Neural progenitor cell (in vitro differentiated cells): Measurements from ENCODE around the gene VWA3A. TPM values are rescaled to one million over a fixed set of nuclear protein-coding genes. Genes with fewer than 3 reads are reported as not detected.
"Not testable (repeated sequence)": the region's sequence is repeated elsewhere in the genome, so short reads cannot be mapped to it uniquely, and the experiment has no call there.

ENCODE experiments used
- DNase-seq: peaks from one replicate; pipeline ENCODE4 v3.0.0-alpha.2; 2016; ENCODE audit warnings: low spot score
- H2AFZ ChIP-seq: fragments of 200-600 bp; sonication (generic); replicated peaks from 2 replicates; pipeline ENCODE4 v1.6.1; 2016; ENCODE audit warnings: antibody characterized with exemption
- H3F3A ChIP-seq: fragments of 200-600 bp; sonication (generic); 2 replicates; pipeline ENCODE4 v1.6.1; 2016; ENCODE audit warnings: antibody characterized with exemption, low read depth
- H3K27ac ChIP-seq: fragments of 200-600 bp; sonication (generic); 2 replicates; pipeline ENCODE4 v1.5.1; 2016; ENCODE audit warnings: mild to moderate bottlenecking
- H3K27me3 ChIP-seq: fragments of 200-600 bp; sonication (generic); 2 replicates; pipeline ENCODE4 v1.6.1; 2016; ENCODE audit warnings: mild to moderate bottlenecking, moderate library complexity
- H3K36me3 ChIP-seq: fragments of 200-600 bp; sonication (generic); 2 replicates; pipeline ENCODE4 v1.5.1; 2016
- H3K4me1 ChIP-seq: fragments of 200-600 bp; sonication (generic); 2 replicates; pipeline ENCODE4 v1.6.1; 2016; ENCODE audit warnings: mixed run types
- H3K4me2 ChIP-seq: fragments of 200-600 bp; sonication (generic); 2 replicates; pipeline ENCODE4 v1.6.1; 2016
- H3K4me3 ChIP-seq: fragments of 200-600 bp; sonication (generic); 2 replicates; pipeline ENCODE4 v1.5.1; 2016
- H3K79me2 ChIP-seq: fragments of 200-600 bp; sonication (generic); 2 replicates; pipeline ENCODE4 v1.6.1; 2016; ENCODE audit warnings: low read depth
- H3K9ac ChIP-seq: fragments of 200-600 bp; sonication (generic); 2 replicates; pipeline ENCODE4 v1.6.1; 2016
- H3K9me3 ChIP-seq: fragments of 200-600 bp; sonication (generic); 2 replicates; pipeline ENCODE4 v1.5.1; 2016; ENCODE audit warnings: low read depth
- H4K20me1 ChIP-seq: fragments of 200-600 bp; sonication (generic); 2 replicates; pipeline ENCODE4 v1.6.1; 2016; ENCODE audit warnings: low read depth
- H3K27ac Mint-ChIP-seq: 3 replicates; pipeline ENCODE4 v1.8.0; 2021; ENCODE audit warnings: mixed read lengths
- H3K27me3 Mint-ChIP-seq: 2 replicates; pipeline ENCODE4 v1.8.0; 2022; ENCODE audit warnings: low read depth, mild to moderate bottlenecking, inconsistent platforms, moderate library complexity, mixed read lengths; ENCODE audit not compliant: insufficient read depth
- H3K36me3 Mint-ChIP-seq: 3 replicates; pipeline ENCODE4 v1.8.0; 2021; ENCODE audit warnings: mixed read lengths
- H3K4me1 Mint-ChIP-seq: 3 replicates; pipeline ENCODE4 v1.8.0; 2021; ENCODE audit warnings: mixed read lengths
- H3K4me3 Mint-ChIP-seq: 3 replicates; pipeline ENCODE4 v1.8.0; 2021; ENCODE audit warnings: mild to moderate bottlenecking, moderate library complexity, mixed read lengths
- H3K9me3 Mint-ChIP-seq: 3 replicates; pipeline ENCODE4 v1.8.0; 2020; ENCODE audit warnings: mixed read lengths
- EZH2 ChIP-seq: fragments of 200-600 bp; sonication (generic); IDR thresholded peaks from 2 replicates; pipeline ENCODE4 v1.6.1; 2017; ENCODE audit warnings: antibody characterized with exemption, mild to moderate bottlenecking, moderate library complexity
- EZH2phosphoT487 ChIP-seq: fragments of 200-600 bp; sonication (generic); IDR thresholded peaks from 2 replicates; pipeline ENCODE4 v1.6.1; 2017; ENCODE audit warnings: antibody characterized with exemption
- total RNA-seq: library from RNA; depleted of rRNA; stranded (reverse); fragments of >200 nt; gene quantifications from 2 replicates; pipeline ENCODE4 v1.2.3, GENCODE V29; 2015; ENCODE audit warnings: low replicate concordance
- TF ChIP-seq, protein P1 (sequence below): fragments of 200-600 bp; sonication (generic); IDR thresholded peaks from 2 replicates; pipeline ENCODE4 v1.5.1; 2017; ENCODE audit warnings: antibody characterized with exemption, mild to moderate bottlenecking

Gene VWA3A
- total RNA-seq, 1 donor from 2014 or later = 1.0 TPM

DNA sequence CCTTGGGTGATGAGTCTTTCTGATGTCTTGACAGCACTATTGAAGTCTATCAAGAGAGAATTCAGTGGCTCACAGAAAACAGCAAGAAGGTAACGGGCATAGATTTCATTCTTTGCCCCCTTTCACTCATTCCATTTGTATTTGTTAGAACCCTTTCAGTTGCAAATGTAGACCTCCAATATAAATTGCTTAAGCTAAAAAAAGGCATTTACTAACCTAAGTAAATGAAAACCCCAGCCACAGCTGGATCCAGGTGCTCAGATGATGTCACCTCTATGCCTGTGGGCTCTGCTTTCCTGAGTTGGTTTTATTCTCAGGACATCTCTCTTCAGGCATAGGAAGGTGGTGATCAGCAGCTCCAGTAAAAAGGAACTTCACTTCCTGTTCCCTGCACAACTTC lies 11.1 kb downstream of the VWA3A start:
- Mint-ChIP-seq H3K36me3 (no peaks in the 10 kb centered on the region), H3K4me3 (no peak overlapping the region), H3K27ac (no peak overlapping the region), H3K4me1 (peaks cover 3% of the 10 kb centered on the region), H3K27me3 (peaks cover 5% of the 10 kb centered on the region), H3K9me3 (no peaks in the 10 kb centered on the region)
- H3K4me3 ChIP-seq = no peak overlapping the region
- H2AFZ ChIP-seq = no peak overlapping the region
- H3K9ac ChIP-seq = no peak overlapping the region
- H3K79me2 ChIP-seq = no peaks in the 10 kb centered on the region
- H4K20me1 ChIP-seq = no peaks in the 10 kb centered on the region
- no peak overlapping the region for H3K27ac ChIP-seq
- no peaks in the 10 kb centered on the region for H3K27me3 ChIP-seq
- no peaks in the 10 kb centered on the region for H3F3A ChIP-seq
- no peaks in the 10 kb centered on the region for H3K9me3 ChIP-seq
- no peaks in the 10 kb centered on the region for H3K36me3 ChIP-seq
- no peaks in the 10 kb centered on the region for H3K4me1 ChIP-seq
- H3K4me2 ChIP-seq = no peak overlapping the region
- TF ChIP-seq, protein P1, sequence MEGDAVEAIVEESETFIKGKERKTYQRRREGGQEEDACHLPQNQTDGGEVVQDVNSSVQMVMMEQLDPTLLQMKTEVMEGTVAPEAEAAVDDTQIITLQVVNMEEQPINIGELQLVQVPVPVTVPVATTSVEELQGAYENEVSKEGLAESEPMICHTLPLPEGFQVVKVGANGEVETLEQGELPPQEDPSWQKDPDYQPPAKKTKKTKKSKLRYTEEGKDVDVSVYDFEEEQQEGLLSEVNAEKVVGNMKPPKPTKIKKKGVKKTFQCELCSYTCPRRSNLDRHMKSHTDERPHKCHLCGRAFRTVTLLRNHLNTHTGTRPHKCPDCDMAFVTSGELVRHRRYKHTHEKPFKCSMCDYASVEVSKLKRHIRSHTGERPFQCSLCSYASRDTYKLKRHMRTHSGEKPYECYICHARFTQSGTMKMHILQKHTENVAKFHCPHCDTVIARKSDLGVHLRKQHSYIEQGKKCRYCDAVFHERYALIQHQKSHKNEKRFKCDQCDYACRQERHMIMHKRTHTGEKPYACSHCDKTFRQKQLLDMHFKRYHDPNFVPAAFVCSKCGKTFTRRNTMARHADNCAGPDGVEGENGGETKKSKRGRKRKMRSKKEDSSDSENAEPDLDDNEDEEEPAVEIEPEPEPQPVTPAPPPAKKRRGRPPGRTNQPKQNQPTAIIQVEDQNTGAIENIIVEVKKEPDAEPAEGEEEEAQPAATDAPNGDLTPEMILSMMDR = no peak
- TF ChIP-seq EZH2 (no peak), EZH2phosphoT487 (no peak)
- DNase-seq = no peak

- Histone ChIP-seq H3K27me3 (no peaks in the 10 kb centered on the region), H3K79me2 (no peaks in the 10 kb centered on the region), H3K9ac (no peak overlapping the region), H3F3A (no peaks in the 10 kb centered on the region), H4K20me1 (no peaks in the 10 kb centered on the region), H2AFZ (no peak overlapping the region), H3K27ac (no peak overlapping the region), H3K4me2 (no peak overlapping the region), H3K36me3 (no peaks in the 10 kb centered on the region), H3K9me3 (no peaks in the 10 kb centered on the region), H3K4me3 (no peak overlapping the region), H3K4me1 (no peaks in the 10 kb centered on the region)
- DNase-seq = no peak
- no peaks in the 10 kb centered on the region for H3K4me1 Mint-ChIP-seq
- no peaks in the 10 kb centered on the region for H3K9me3 Mint-ChIP-seq
- H3K27me3 Mint-ChIP-seq = peaks cover 2% of the 10 kb centered on the region
- TF ChIP-seq EZH2 (no peak), EZH2phosphoT487 (no peak)
- TF ChIP-seq, protein P1 = no peak
- no peak overlapping the region for H3K4me3 Mint-ChIP-seq
- H3K27ac Mint-ChIP-seq = no peak overlapping the region
- no peaks in the 10 kb centered on the region for H3K36me3 Mint-ChIP-seq
Observed at GRCh38 chr16:22109258-22109898, 17.0 kb downstream of the VWA3A start.

DNA sequence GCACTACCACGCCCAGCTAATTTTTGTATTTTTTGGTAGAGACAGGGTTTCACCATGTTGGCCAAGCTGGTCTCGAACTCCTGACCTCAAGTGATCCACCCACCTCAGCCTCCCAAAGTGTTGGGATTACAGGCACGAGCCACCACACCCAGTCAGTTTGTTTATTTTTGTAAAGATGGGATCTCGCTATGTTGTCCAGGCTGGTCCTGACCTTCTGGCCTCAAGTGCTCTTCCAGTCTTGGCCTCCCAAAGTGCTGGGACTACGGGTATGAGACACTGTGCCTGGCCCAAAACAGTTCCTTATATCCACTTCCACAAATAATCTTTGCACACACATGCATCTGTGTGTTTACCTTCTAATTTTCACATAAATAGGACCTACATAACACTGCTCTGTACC lies 19.3 kb downstream of the VWA3A start:
- H3K27ac Mint-ChIP-seq, H3K4me1 Mint-ChIP-seq, H3K9me3 ChIP-seq, H3K4me2 ChIP-seq, H3K27ac ChIP-seq, H3K4me1 ChIP-seq, H3K27me3 Mint-ChIP-seq, H4K20me1 ChIP-seq, H3F3A ChIP-seq, H3K79me2 ChIP-seq, H3K4me3 ChIP-seq, H2AFZ ChIP-seq, H3K4me3 Mint-ChIP-seq, H3K27me3 ChIP-seq, DNase-seq, H3K9me3 Mint-ChIP-seq, H3K36me3 ChIP-seq, H3K9ac ChIP-seq, H3K36me3 Mint-ChIP-seq: not testable (repeated sequence)

DNA sequence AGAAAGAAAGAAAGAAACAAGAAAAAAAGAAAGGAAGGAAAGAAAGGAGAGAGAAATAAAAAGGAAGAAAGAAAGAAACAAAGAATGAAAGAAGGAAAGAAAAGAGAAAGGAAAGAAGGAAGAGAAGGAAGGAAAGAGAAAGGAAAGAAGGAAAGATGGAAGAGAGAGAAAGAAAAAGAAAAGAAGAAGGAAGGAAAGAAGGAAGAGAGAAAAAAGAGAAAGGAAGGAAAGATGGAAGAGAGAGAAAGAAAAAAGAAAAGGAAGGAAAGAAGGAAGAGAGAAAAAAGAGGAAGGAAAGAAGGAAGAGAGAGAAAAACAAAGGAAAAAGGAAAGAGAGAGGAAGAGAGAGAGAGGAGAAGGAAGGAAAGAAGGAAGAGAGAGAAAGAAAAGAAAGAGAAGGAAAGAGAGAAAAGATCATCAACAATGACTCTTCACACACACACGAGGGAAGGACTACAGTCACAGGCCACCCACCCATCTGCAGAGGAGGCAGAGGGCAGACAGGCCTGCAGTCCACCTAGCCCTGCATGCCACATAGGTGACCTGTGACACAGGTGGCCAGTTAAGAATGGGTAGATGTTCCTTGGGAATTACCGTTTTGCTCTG lies 23.9 kb downstream of the VWA3A start:
- TF ChIP-seq, protein P1 = no peak
- no peak for TF ChIP-seq EZH2
- no peak for TF ChIP-seq EZH2phosphoT487
- Histone ChIP-seq H3K4me1 (no peaks in the 10 kb centered on the region), H3F3A (no peaks in the 10 kb centered on the region), H3K4me3 (no peak overlapping the region), H3K79me2 (no peaks in the 10 kb centered on the region), H3K4me2 (no peak overlapping the region), H3K9ac (no peak overlapping the region), H3K36me3 (no peaks in the 10 kb centered on the region), H2AFZ (no peak overlapping the region), H3K9me3 (no peaks in the 10 kb centered on the region), H4K20me1 (no peaks in the 10 kb centered on the region), H3K27me3 (no peaks in the 10 kb centered on the region), H3K27ac (no peak overlapping the region)
- H3K27me3 Mint-ChIP-seq = peaks cover 2% of the 10 kb centered on the region
- no peak for DNase-seq
- H3K27ac Mint-ChIP-seq = no peak overlapping the region
- H3K4me3 Mint-ChIP-seq = no peak overlapping the region
- peaks cover 4% of the 10 kb centered on the region for H3K4me1 Mint-ChIP-seq
- H3K36me3 Mint-ChIP-seq = no peaks in the 10 kb centered on the region
- no peaks in the 10 kb centered on the region for H3K9me3 Mint-ChIP-seq
